ENCODE measurements around the gene GPR137B. TPM values are rescaled to one million over a fixed set of nuclear protein-coding genes. Genes with fewer than 3 reads are reported as not detected.
"Not testable (repeated sequence)": the region's sequence is repeated elsewhere in the genome, so short reads cannot be mapped to it uniquely, and the experiment has no call there.

Gene GPR137B
- total RNA-seq (2014; rRNA removed; shearing (Covaris generic)), result 105 and 115 TPM in 2 replicates
- polyA plus RNA-seq (2015; cell fraction: cytosol; rRNA removed), result 148 and 164 TPM in 2 replicates
- 51.7 and 52.5 TPM in 2 replicates for polyA plus RNA-seq (2015; cell fraction: nucleus; rRNA removed)

- in situ Hi-C loops (cut with HindIII; ENCODE audit: low pct_unique_long_range_greater_than_20kb, low sequenced_read_pairs), result no loop called here
- peak; percentile 74 for DNase-seq (ENCODE audit: low read depth, low spot score)
Measured at GRCh38 chr1:236142253-236143103, at the start of gene GPR137B. Gene GPR137B, plus strand, starts transcription at chr1:236142539. Its CDS starts 84 bp downstream, at chr1:236142623.

- DNase-seq (ENCODE audit: low read depth, low spot score), result no peak
- in situ Hi-C loops (cut with HindIII; ENCODE audit: low pct_unique_long_range_greater_than_20kb, low sequenced_read_pairs), result no loop called here
Measured at GRCh38 chr1:236092899-236093298, 49.4 kb upstream of the GPR137B start.

- in situ Hi-C loops (cut with HindIII; ENCODE audit: low pct_unique_long_range_greater_than_20kb, low sequenced_read_pairs), result no loop called here
- no peak for DNase-seq (ENCODE audit: low read depth, low spot score)
Measured at GRCh38 chr1:236095705-236096520, 46.4 kb upstream of the GPR137B start.

GRCh38 chr1:236096660-236097482, 45.5 kb upstream of the GPR137B start:
- in situ Hi-C loops (cut with HindIII; ENCODE audit: low pct_unique_long_range_greater_than_20kb, low sequenced_read_pairs), result not testable (repeated sequence)
- DNase-seq (ENCODE audit: low read depth, low spot score), result peak; percentile 66

GRCh38 chr1:236098267-236098666, 44.1 kb upstream of the GPR137B start:
- DNase-seq (ENCODE audit: low read depth, low spot score), result no peak
- in situ Hi-C loops (cut with HindIII; ENCODE audit: low pct_unique_long_range_greater_than_20kb, low sequenced_read_pairs), result no loop called here

- peak; percentile 97 for DNase-seq (ENCODE audit: low read depth, low spot score)
Measured at GRCh38 chr1:236099355-236099974, 42.9 kb upstream of the GPR137B start.

GRCh38 chr1:236100799-236101198, 41.5 kb upstream of the GPR137B start:
- in situ Hi-C loops (cut with HindIII; ENCODE audit: low pct_unique_long_range_greater_than_20kb, low sequenced_read_pairs), result no loop called here

More at GRCh38 chr1:236099355-236099974, 42.9 kb upstream of the GPR137B start:
- in situ Hi-C loops (cut with HindIII; ENCODE audit: low pct_unique_long_range_greater_than_20kb, low sequenced_read_pairs), result no loop called here

GRCh38 chr1:236101233-236102200, 40.8 kb upstream of the GPR137B start:
- DNase-seq (ENCODE audit: low read depth, low spot score), result no peak
- in situ Hi-C loops (cut with HindIII; ENCODE audit: low pct_unique_long_range_greater_than_20kb, low sequenced_read_pairs), result no loop called here

More at GRCh38 chr1:236100799-236101198, 41.5 kb upstream of the GPR137B start:
- no peak for DNase-seq (ENCODE audit: low read depth, low spot score)

GRCh38 chr1:236102611-236103010, 39.7 kb upstream of the GPR137B start:
- in situ Hi-C loops (cut with HindIII; ENCODE audit: low pct_unique_long_range_greater_than_20kb, low sequenced_read_pairs), result no loop called here
- DNase-seq (ENCODE audit: low read depth, low spot score), result no peak

- in situ Hi-C loops (cut with HindIII; ENCODE audit: low pct_unique_long_range_greater_than_20kb, low sequenced_read_pairs), result no loop called here
- DNase-seq (ENCODE audit: low read depth, low spot score), result no peak
Measured at GRCh38 chr1:236103059-236103458, 39.3 kb upstream of the GPR137B start.

- in situ Hi-C loops (cut with HindIII; ENCODE audit: low pct_unique_long_range_greater_than_20kb, low sequenced_read_pairs), result no loop called here
- DNase-seq (ENCODE audit: low read depth, low spot score), result peak; percentile 72
Measured at GRCh38 chr1:236103646-236104218, 38.6 kb upstream of the GPR137B start.

- no peak for DNase-seq (ENCODE audit: low read depth, low spot score)
- in situ Hi-C loops (cut with HindIII; ENCODE audit: low pct_unique_long_range_greater_than_20kb, low sequenced_read_pairs), result no loop called here
Measured at GRCh38 chr1:236107121-236107907, 35.0 kb upstream of the GPR137B start.

GRCh38 chr1:236108027-236108648, 34.2 kb upstream of the GPR137B start:
- DNase-seq (ENCODE audit: low read depth, low spot score), result no peak
- in situ Hi-C loops (cut with HindIII; ENCODE audit: low pct_unique_long_range_greater_than_20kb, low sequenced_read_pairs), result no loop called here

- in situ Hi-C loops (cut with HindIII; ENCODE audit: low pct_unique_long_range_greater_than_20kb, low sequenced_read_pairs), result no loop called here
Measured at GRCh38 chr1:236110137-236110536, 32.2 kb upstream of the GPR137B start.

More at GRCh38 chr1:236110137-236110536, 32.2 kb upstream of the GPR137B start:
- no peak for DNase-seq (ENCODE audit: low read depth, low spot score)
